Central memory CD4-positive, alpha-beta T cell (primary cell): ENCODE measurements around the gene MMP1.
"Not testable (repeated sequence)": the region's sequence is repeated elsewhere in the genome, so short reads cannot be mapped to it uniquely, and the experiment has no call there.

ENCODE experiments used
- DNase-seq: peaks from one replicate; pipeline ENCODE4 v3.0.0; 2022

The MMP1 gene

DNA sequence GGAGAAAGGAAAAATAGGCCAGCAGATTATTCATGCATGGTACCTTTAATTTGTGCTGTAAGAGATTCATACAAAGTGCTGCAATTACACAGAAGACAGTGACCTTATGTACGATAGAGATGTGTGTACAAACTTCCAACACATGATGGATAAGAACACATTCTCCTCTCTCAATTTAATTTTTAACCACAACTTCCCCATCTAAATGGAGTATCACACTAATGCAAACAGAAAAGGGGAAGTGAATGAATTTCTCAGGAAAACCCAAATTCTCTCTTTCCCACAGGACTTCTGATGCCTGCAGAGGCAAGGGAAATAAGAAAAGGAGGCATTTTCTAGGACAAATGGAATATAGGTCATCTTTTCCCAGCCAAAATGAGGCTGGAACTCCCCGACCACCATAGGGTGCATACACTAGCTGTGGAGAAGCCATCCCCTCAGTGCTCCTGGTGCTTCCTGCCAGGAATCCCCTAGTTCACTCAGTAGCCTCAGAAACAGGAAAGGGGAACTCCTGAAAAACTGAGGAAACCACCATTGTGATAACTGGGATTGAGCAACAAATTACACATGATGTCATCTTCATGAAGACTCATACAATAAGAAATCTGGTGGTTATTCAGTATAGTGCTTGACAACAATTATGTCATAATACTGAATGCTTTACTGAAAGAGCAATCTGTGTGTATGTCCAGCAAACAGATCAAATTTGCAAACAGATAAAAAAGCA lies 40.0 kb downstream of the MMP1 start:
- DNase-seq: no peak

GRCh38 chr11:102753267-102753666 lies 44.7 kb downstream of the MMP1 start:
- no peak for DNase-seq

GRCh38 chr11:102751673-102752072 lies 46.3 kb downstream of the MMP1 start:
- no peak for DNase-seq

DNA sequence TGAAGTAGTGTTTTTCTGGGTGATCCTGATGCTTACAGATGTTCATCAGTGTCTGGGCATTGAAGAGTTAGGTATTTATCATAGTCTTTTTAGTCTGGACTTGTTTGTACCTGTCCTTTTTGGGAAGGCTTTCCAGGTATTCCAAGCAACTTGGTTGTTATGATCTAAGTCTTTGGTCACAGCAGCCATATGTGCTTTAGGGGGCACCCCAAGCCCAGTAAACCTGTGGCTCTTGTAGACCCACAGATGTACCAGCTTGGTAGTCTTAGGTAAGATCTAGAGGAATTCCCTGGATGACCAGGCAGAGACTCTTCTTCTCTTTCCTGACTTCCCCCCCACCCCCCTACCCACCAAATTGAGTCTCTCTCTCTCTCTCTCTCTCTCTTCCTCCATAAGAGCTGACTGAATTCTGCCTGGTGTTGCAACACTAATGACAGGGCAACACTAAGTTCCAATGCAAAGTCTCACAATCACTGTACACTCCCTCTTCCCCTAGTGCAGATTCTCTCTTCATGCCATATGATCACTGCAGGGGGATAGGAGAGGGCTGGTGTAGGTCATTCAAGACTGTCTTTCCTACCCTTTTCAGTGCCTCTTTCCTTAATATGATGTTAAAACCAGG lies 48.7 kb downstream of the MMP1 start:
- no peak for DNase-seq

DNA sequence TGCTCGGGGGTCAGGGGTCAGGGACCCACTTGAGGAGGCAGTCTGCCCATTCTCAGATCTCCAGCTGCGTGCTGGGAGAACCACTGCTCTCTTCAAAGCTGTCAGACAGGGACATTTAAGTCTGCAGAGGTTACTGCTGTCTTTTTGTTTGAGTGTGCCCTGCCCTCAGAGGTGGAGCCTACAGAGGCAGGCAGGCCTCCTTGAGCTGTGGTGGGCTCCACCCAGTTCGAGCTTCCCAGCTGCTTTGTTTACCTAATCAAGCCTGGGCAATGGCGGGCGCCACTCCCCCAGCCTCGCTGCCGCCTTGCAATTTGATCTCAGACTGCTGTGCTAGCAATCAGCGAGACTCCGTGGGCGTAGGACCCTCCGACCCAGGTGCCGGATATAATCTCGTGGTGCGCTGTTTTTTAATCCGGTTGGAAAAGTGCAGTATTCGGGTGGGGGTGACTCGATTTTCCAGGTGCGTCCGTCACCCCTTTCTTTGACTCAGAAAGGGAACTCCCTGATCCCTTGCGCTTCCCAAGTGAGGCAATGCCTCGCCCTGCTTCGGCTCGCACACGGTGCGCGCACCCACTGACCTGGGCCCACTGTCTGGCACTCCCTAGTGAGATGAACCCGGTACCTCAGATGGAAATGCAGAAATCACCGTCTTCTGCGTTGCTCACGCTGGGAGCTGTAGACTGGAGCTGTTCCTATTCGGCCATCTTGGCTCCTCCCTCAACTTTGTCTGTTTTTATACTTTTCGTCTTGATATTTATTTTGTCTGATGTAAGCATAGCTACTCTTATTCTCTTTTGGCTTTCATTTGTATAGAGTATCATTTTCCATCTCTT lies 51.0 kb downstream of the MMP1 start:
- not testable (repeated sequence) for DNase-seq
